ENCODE data around the gene VAC14.

- TF ChIP-seq CTCF (IDR thresholded peaks at IDR 0.05) (no peak), EP300 (IDR thresholded peaks at IDR 0.05) (no peak), POLR2A (IDR thresholded peaks at IDR 0.05) (no peak)
Observed at GRCh38 chr16:70753694-70754325, 47.1 kb downstream of the VAC14 start.
